Measurements from ENCODE around the gene REV3L. TPM values are rescaled to one million over a fixed set of nuclear protein-coding genes. Genes with fewer than 3 reads are reported as not detected.

Gene REV3L
- total and polyA plus RNA-seq, 2 of the 8 experiments (the other 6 are each of a cell fraction or from before 2014, with no cell fraction given) = 2.1 to 6.6 TPM

GRCh38 chr6:111322145-111322544, 160.9 kb downstream of the REV3L start:
- no peak overlapping the region for H2BK20ac ChIP-seq (ENCODE audit: low read length)
- no peak overlapping the region for H4K91ac ChIP-seq (replicated peaks; ENCODE audit: insufficient read length, low read length)
- H2BK15ac ChIP-seq (ENCODE audit: low read length) = no peak overlapping the region
- FAIRE-seq (no peak), DNase-seq (ENCODE audit: low read depth in 1 of 2, low spot score in 2 of 2) (no peak)
- H3K14ac ChIP-seq (ENCODE audit: insufficient read length) = no peak overlapping the region
- H2AK5ac ChIP-seq (ENCODE audit: low read depth, low read length) = no peak overlapping the region
- no peak overlapping the region for H3K4me3 ChIP-seq (ENCODE audit: extremely low read depth in 1 of 4, insufficient read depth in 2 of 4, low read depth in 3 of 4, low read length in 4 of 4)
- no peak overlapping the region for H2AFZ ChIP-seq (ENCODE audit: low read length)
- no peak overlapping the region for H3K56ac ChIP-seq (replicated peaks; ENCODE audit: insufficient read length, low read depth, low read length)
- H3K27ac ChIP-seq (ENCODE audit: low read depth, low read length) = no peak overlapping the region
- H2BK120ac ChIP-seq (replicated peaks; ENCODE audit: low read depth, low read length) = no peak overlapping the region
- POLR2A ChIA-PET (ENCODE audit: partially characterized antibody) = no interaction called here
- H3K27me3 ChIP-seq (replicated peaks in 1 of 4; ENCODE audit: control insufficient read depth in 3 of 4, extremely low read depth in 1 of 4, insufficient read depth in 3 of 4, low read length in 3 of 4) = no peaks in the 10 kb centered on the region
- no peak overlapping the region for H4K5ac ChIP-seq (ENCODE audit: insufficient read length, low read depth, low read length)
- no peaks in the 10 kb centered on the region for H3K4me1 ChIP-seq (replicated peaks in 1 of 4; ENCODE audit: control insufficient read depth in 3 of 4, insufficient read depth in 4 of 4, low read length in 3 of 4)
- no peaks in the 10 kb centered on the region for H3K23me2 ChIP-seq (ENCODE audit: low read depth, low read length)
- no peaks in the 10 kb centered on the region for H3K36me3 ChIP-seq (ENCODE audit: control insufficient read depth in 2 of 4, insufficient read depth in 4 of 4, low read length in 3 of 4)
- CTCF ChIA-PET (ENCODE audit: partially characterized antibody) = interaction anchor here (0.8 kb wide), 1 partner anchor 12 kb away, joined by 5 read pairs; no protein-coding TSS in a partner anchor
- H3K9me3 ChIP-seq (ENCODE audit: insufficient read depth in 2 of 2, low read depth in 1 of 2, low read length in 1 of 2) = no peaks in the 10 kb centered on the region
- no peak overlapping the region for H2BK12ac ChIP-seq (ENCODE audit: low read depth, low read length)
- no peak overlapping the region for H3K18ac ChIP-seq (ENCODE audit: extremely low read depth, low read length)
- H4K8ac ChIP-seq (ENCODE audit: extremely low read depth, insufficient read depth, low read length) = no peak overlapping the region
- no peak overlapping the region for H3K4me2 ChIP-seq (ENCODE audit: insufficient read depth in 1 of 2, low read depth in 2 of 2, low read length in 2 of 2)
- no peaks in the 10 kb centered on the region for H3K79me1 ChIP-seq (ENCODE audit: low read depth, low read length)
- no peaks in the 10 kb centered on the region for H3K79me2 ChIP-seq (ENCODE audit: control insufficient read depth in 1 of 2, insufficient read depth in 2 of 2, low read length in 2 of 2)
- no peak overlapping the region for H3K23ac ChIP-seq (ENCODE audit: insufficient read length)
- H2BK5ac ChIP-seq (ENCODE audit: low read depth, low read length) = no peak overlapping the region
- WGBS, 2 experiments (ENCODE audit: extremely low coverage in 1 of 2, insufficient coverage in 1 of 2, insufficient read length in 1 of 2, insufficient replicate concordance in 2 of 2, low coverage in 1 of 2, low lambda C conversion rate in 2 of 2, missing lambda C conversion rate in 1 of 2) = 93% methylated on average over 2 of the region's 2 CpGs; no CpG with 5 or more reads in 1 of the 2 experiments
- no peak overlapping the region for H3K9ac ChIP-seq (replicated peaks in 1 of 4; ENCODE audit: extremely low read depth in 1 of 4, low read depth in 3 of 4, low read length in 3 of 4)
- H3K4ac ChIP-seq (replicated peaks; ENCODE audit: insufficient read length, low read depth, low read length) = no peak overlapping the region
- H4K20me1 ChIP-seq (replicated peaks in 1 of 2; ENCODE audit: control insufficient read depth in 1 of 2, insufficient read depth in 2 of 2, low read length in 2 of 2) = peaks cover 0 to 2% of the 10 kb centered on the region in 2 experiments
- TF ChIP-seq JUN (IDR thresholded peaks at IDR 0.05; ENCODE audit: low read depth, low read length) = no peak
- TF ChIP-seq POLR2AphosphoS5 (IDR thresholded peaks at IDR 0.05; ENCODE audit: low read depth, low read length) = no peak
- no peak for TF ChIP-seq MAFK (IDR thresholded peaks at IDR 0.05; ENCODE audit: low read depth, low read length)
- no peak for TF ChIP-seq GTF2F1 (IDR thresholded peaks at IDR 0.05; ENCODE audit: borderline replicate concordance, low read depth, low read length)
- TF ChIP-seq CEBPB (IDR thresholded peaks at IDR 0.05; ENCODE audit: low read depth, low read length) = no peak
- TF ChIP-seq KDM5A (IDR thresholded peaks at IDR 0.05; ENCODE audit: low read length) = no peak
- TF ChIP-seq RBBP5 (IDR thresholded peaks at IDR 0.05; ENCODE audit: borderline replicate concordance, low read depth, low read length) = no peak
- no peak for TF ChIP-seq CHD1 (IDR thresholded peaks at IDR 0.05; ENCODE audit: low read depth, low read length)
- no peak for TF ChIP-seq CBX8 (IDR thresholded peaks at IDR 0.05; ENCODE audit: borderline replicate concordance, low read depth, low read length)
- no peak for TF ChIP-seq EP300 (IDR thresholded peaks at IDR 0.05; ENCODE audit: borderline replicate concordance in 1 of 2, low read depth in 2 of 2, low read length in 2 of 2)
- TF ChIP-seq SP2 (IDR thresholded peaks at IDR 0.05; ENCODE audit: low read length) = no peak
- TF ChIP-seq RXRA (IDR thresholded peaks at IDR 0.05; ENCODE audit: insufficient read depth, low read depth, low read length) = no peak
- TF ChIP-seq ASH2L (IDR thresholded peaks at IDR 0.05; ENCODE audit: low read length) = no peak
- no peak for TF ChIP-seq NANOG (IDR thresholded peaks at IDR 0.05; ENCODE audit: insufficient read depth, low read depth, low read length, poor library complexity, severe bottlenecking)

All from H1 (cell line).